K562 (cell line): ENCODE measurements around the gene TMPRSS6. TPM values are rescaled to one million over a fixed set of nuclear protein-coding genes. Genes with fewer than 3 reads are reported as not detected.

ENCODE experiments used
- ATAC-seq: fragments of 200-7000 bp; cut with Tn5 transposase; 3 replicates; pipeline ENCODE4 v1.9.1; 2020; ENCODE audit warnings: moderate library complexity
- BruUV-seq: library from RNA; stranded (reverse); fragments of 400-500 nt; replicated peaks from 2 replicates; lab custom pipeline; 2021; lab: Mats Ljungman, UMichigan
- CTCF ChIA-PET: fragments of 300-600 bp; formaldehyde crosslinking; extraction: SDS; loops from one replicate; lab custom pipeline; 2021; ENCODE audit warnings: low intra/inter-chr PET ratio; lab: Yijun Ruan, JAX
- POLR2A ChIA-PET: fragments of 300-600, 350-650 bp; sonication (Branson Sonifier 250); formaldehyde crosslinking; extraction: SDS; loops from one replicate; lab custom pipeline; 2021; ENCODE audit warnings: antibody characterized with exemption, inconsistent platforms; lab: Yijun Ruan, JAX
- DNase-seq, 4 experiments: peaks; one replicate each; pipeline versions ENCODE4 v3.0.0 to v3.0.0-alpha.2; 2011 to 2018; ENCODE audit warnings: low spot score in 3 of 4, mixed read lengths in 3 of 4; ENCODE audit errors: extremely low read depth in 1 of 4
- FAIRE-seq: peaks from 2 replicates; lab custom pipeline; 2011; peaks lifted over from hg19 to GRCh38; lab: Jason Lieb, UNC
- H2AFZ ChIP-seq: 2 replicates; pipeline ENCODE4 v1.6.0; 2011; ENCODE audit warnings: low read depth, low read length, control low read depth, inconsistent platforms
- H3K27ac ChIP-seq: fragments of 200-600 bp; 3 replicates; pipeline ENCODE4 v1.8.0; 2011; ENCODE audit warnings: low read depth, mild to moderate bottlenecking, control low read depth, inconsistent platforms, low read length, moderate library complexity, mixed read lengths; ENCODE audit errors: extremely low read depth
- H3K27me3 ChIP-seq, 2 experiments: fragments of 300-600 bp in 1 of 2; 2 replicates in 1 of 2; 3 replicates in 1 of 2; pipeline versions ENCODE4 v1.6.0 to v1.8.0; 2011; ENCODE audit warnings: inconsistent platforms in 2 of 2, low read length in 2 of 2, mild to moderate bottlenecking in 1 of 2, mixed read lengths in 1 of 2, moderate library complexity in 1 of 2; ENCODE audit not compliant: control insufficient read depth in 2 of 2, insufficient read depth in 2 of 2
- H3K36me3 ChIP-seq: fragments of 300-600 bp; 3 replicates; pipeline ENCODE4 v1.8.0; 2011; ENCODE audit warnings: mild to moderate bottlenecking, low read length, inconsistent platforms; ENCODE audit not compliant: control insufficient read depth, insufficient read depth
- H3K4me1 ChIP-seq, 2 experiments: fragments of 200-600 bp in 1 of 2; replicated peaks in 1 of 2; 2 replicates in 1 of 2; 3 replicates in 1 of 2; pipeline versions ENCODE4 v1.5.1 to v1.8.0; 2011; ENCODE audit warnings: inconsistent platforms in 2 of 2, low read length in 2 of 2, mild to moderate bottlenecking in 1 of 2, mixed read lengths in 1 of 2, moderate library complexity in 1 of 2; ENCODE audit not compliant: control insufficient read depth in 2 of 2, insufficient read depth in 2 of 2
- H3K4me2 ChIP-seq: 2 replicates; pipeline ENCODE4 v1.6.1; 2011; ENCODE audit warnings: low read length, control low read depth, inconsistent platforms, mixed read lengths; ENCODE audit not compliant: insufficient read depth
- H3K4me3 ChIP-seq: fragments of 200-600 bp; sonication (generic), shearing (Covaris generic); 2 replicates; pipeline ENCODE4 v1.5.1; 2016; ENCODE audit warnings: control low read depth, inconsistent platforms
- H3K79me2 ChIP-seq: fragments of 200-600 bp; 3 replicates; pipeline ENCODE4 v1.8.0; 2011; ENCODE audit warnings: low read length, inconsistent platforms; ENCODE audit not compliant: control insufficient read depth, insufficient read depth
- H3K9ac ChIP-seq, 2 experiments: 2 replicates each; pipeline versions ENCODE4 v1.6.0 to v1.6.1; 2011; ENCODE audit warnings: low read depth in 2 of 2, low read length in 2 of 2, control low read depth in 1 of 2, inconsistent platforms in 1 of 2, mild to moderate bottlenecking in 1 of 2, mixed read lengths in 1 of 2; ENCODE audit not compliant: insufficient read depth in 1 of 2
- H3K9me1 ChIP-seq: one replicate; pipeline ENCODE4 v1.6.0; 2011; ENCODE audit warnings: inconsistent platforms, mild to moderate bottlenecking, low read length, moderate library complexity; ENCODE audit not compliant: control insufficient read depth, insufficient read depth
- H3K9me3 ChIP-seq: replicated peaks from 2 replicates; pipeline ENCODE4 v1.5.1; 2011; ENCODE audit warnings: low read depth, low read length, inconsistent platforms; ENCODE audit not compliant: control insufficient read depth, insufficient read depth
- H4K20me1 ChIP-seq: replicated peaks from 2 replicates; pipeline ENCODE4 v1.6.1; 2011; ENCODE audit warnings: low read length, inconsistent platforms, mixed read lengths; ENCODE audit not compliant: control insufficient read depth, insufficient read depth
- ATF4 ChIP-seq: fragments of 450-650 bp; formaldehyde crosslinking; IDR thresholded peaks from 2 replicates; pipeline ENCODE4 v1.4.0; 2022; ENCODE audit warnings: mild to moderate bottlenecking, moderate library complexity
- ESRRB ChIP-seq: fragments of 250-450 bp; sonication (Bioruptor Pico); IDR thresholded peaks from 2 replicates; pipeline ENCODE4 v1.5.0; 2020; ENCODE audit warnings: mild to moderate bottlenecking, moderate library complexity, borderline replicate concordance
- KDM5B ChIP-seq: fragments of 200-600 bp; sonication (generic); IDR thresholded peaks from 2 replicates; pipeline ENCODE4 v1.6.1; 2012; ENCODE audit warnings: low read depth, mild to moderate bottlenecking, moderate library complexity, low read length, control low read depth, inconsistent platforms; ENCODE audit not compliant: insufficient replicate concordance
- MEIS2 ChIP-seq: fragments of 450-650 bp; IDR thresholded peaks from 2 replicates; pipeline ENCODE4 v1.6.1; 2014; ENCODE audit warnings: mild to moderate bottlenecking; ENCODE audit not compliant: partially characterized antibody
- MTA2 ChIP-seq: fragments of 450-650 bp; IDR thresholded peaks from 2 replicates; pipeline ENCODE4 v1.6.1; 2016; ENCODE audit warnings: low read depth
- OTX1 ChIP-seq: fragments of 450-650 bp; formaldehyde crosslinking; IDR thresholded peaks from 2 replicates; pipeline ENCODE4 v1.4.0; 2022; ENCODE audit warnings: mild to moderate bottlenecking
- POLR2A ChIP-seq: fragments of 450-650 bp; conservative IDR thresholded peaks from 2 replicates; pipeline ENCODE4 v1.6.1; 2016
- POLR2G ChIP-seq: fragments of 200-400 bp; formaldehyde crosslinking; IDR thresholded peaks from 2 replicates; pipeline ENCODE4 v1.6.1; 2017; ENCODE audit warnings: low read depth, mild to moderate bottlenecking, antibody characterized with exemption, low read length, moderate library complexity
- SMARCB1 ChIP-seq: IDR thresholded peaks from 2 replicates; pipeline ENCODE4 v1.6.1; 2011; ENCODE audit warnings: improper control_type of control experiment, low read depth; ENCODE audit not compliant: insufficient read length
- SMARCC2 ChIP-seq: fragments of 450-650 bp; IDR thresholded peaks from 2 replicates; pipeline ENCODE4 v1.6.1; 2017; ENCODE audit warnings: antibody characterized with exemption, moderate library complexity, mild to moderate bottlenecking, low read depth
- SOX6 ChIP-seq: fragments of 450-650 bp; IDR thresholded peaks from 2 replicates; pipeline ENCODE4 v1.6.1; 2014; ENCODE audit warnings: mild to moderate bottlenecking
- ZFP30 ChIP-seq: fragments of 250-450 bp; sonication (Bioruptor Pico); IDR thresholded peaks from 2 replicates; pipeline ENCODE4 v1.8.0; 2022; ENCODE audit warnings: moderate library complexity, mild to moderate bottlenecking, inconsistent platforms, borderline replicate concordance
- ZNF23 ChIP-seq: fragments of 250-450 bp; sonication (Bioruptor Pico); IDR thresholded peaks from 2 replicates; pipeline ENCODE4 v1.4.0; 2020; ENCODE audit warnings: mild to moderate bottlenecking
- ZNF311 ChIP-seq: fragments of 250-450 bp; sonication (Bioruptor Pico); IDR thresholded peaks from 2 replicates; pipeline ENCODE4 v1.4.0; 2020; ENCODE audit warnings: mild to moderate bottlenecking, moderate library complexity
- ZNF354B ChIP-seq: fragments of 250-450 bp; sonication (Bioruptor Pico); IDR thresholded peaks from 2 replicates; pipeline ENCODE4 v1.4.0; 2020
- ZNF584 ChIP-seq: fragments of 200-800 bp; sonication (Bioruptor generic); IDR thresholded peaks from 2 replicates; pipeline ENCODE4 v1.6.1; 2016; ENCODE audit warnings: low read depth, mild to moderate bottlenecking, missing genetic modification characterization, missing compliant biosample characterization
- ZNF785 ChIP-seq: fragments of 250-450 bp; sonication (Bioruptor Pico); IDR thresholded peaks from 2 replicates; pipeline ENCODE4 v1.4.0; 2020; ENCODE audit warnings: mild to moderate bottlenecking
- WGBS: fragments of 100-300 bp; shearing (Covaris generic); methylation state at CpG from one replicate; pipeline ENCODE4 v1.1.6; 2016; ENCODE audit warnings: low coverage, mixed read lengths; ENCODE audit not compliant: insufficient coverage; ENCODE audit errors: missing lambda C conversion rate; 5-methylcytosine and 5-hydroxymethylcytosine counted together
- in situ Hi-C: fragments of 300-500 bp; cut with MboI; formaldehyde crosslinking; loops from 4 replicates; pipeline ENCODE4 v1.15.0; 2018; ENCODE audit warnings: inconsistent platforms, mixed read lengths
- intact Hi-C: fragments of 100-400 bp; cut with micrococcal nuclease; formaldehyde crosslinking; loops from 2 replicates; pipeline ENCODE4 v1.14.2; 2022
- polyA plus RNA-seq, 8 experiments: library from polyadenylated mRNA; depleted of rRNA in 4 of 8; stranded (reverse) in 5 of 8; unstranded in 3 of 8; fragments of >200 nt; fragmentation: Nextera tagmentation in 2 of 8; fragmentation: Illumina TruSeq in 1 of 8; extraction: Ambion mirVana in 2 of 8; extraction: Trizol in 1 of 8; gene quantifications; 2 replicates each; pipeline versions ENCODE4 v1.2.1 to v1.2.3, GENCODE V29; 2011 to 2014; ENCODE audit warnings: inconsistent platforms in 1 of 8, missing spikeins in 1 of 8
- total RNA-seq, 7 experiments: library from RNA; depleted of rRNA in 6 of 7; stranded (reverse); fragments of >200 nt in 6 of 7; fragmentation: Illumina TruSeq in 2 of 7; extraction: Trizol in 2 of 7; gene quantifications; 2 replicates each; pipeline versions ENCODE4 v1.2.1 to v1.2.3, GENCODE V29; 2011 to 2021; ENCODE audit warnings: low replicate concordance in 1 of 7
- TF ChIP-seq, protein P1 (sequence below): fragments of 250-450 bp; sonication (Bioruptor Pico); IDR thresholded peaks from 2 replicates; pipeline ENCODE4 v1.5.0; 2021; ENCODE audit warnings: mild to moderate bottlenecking, borderline replicate concordance
- TF ChIP-seq, protein P2 (sequence below), 2 experiments: IDR thresholded peaks; 2 replicates each; pipeline ENCODE4 v1.6.1; 2012; ENCODE audit warnings: improper control_type of control experiment in 2 of 2, low read depth in 2 of 2, low read length in 2 of 2, borderline replicate concordance in 1 of 2

TMPRSS6 gene
- total and polyA plus RNA-seq, 9 of the 15 experiments (the other 6 are each of a cell fraction or from before 2014, with no cell fraction given): 0.03 TPM; not detected in 8

DNA sequence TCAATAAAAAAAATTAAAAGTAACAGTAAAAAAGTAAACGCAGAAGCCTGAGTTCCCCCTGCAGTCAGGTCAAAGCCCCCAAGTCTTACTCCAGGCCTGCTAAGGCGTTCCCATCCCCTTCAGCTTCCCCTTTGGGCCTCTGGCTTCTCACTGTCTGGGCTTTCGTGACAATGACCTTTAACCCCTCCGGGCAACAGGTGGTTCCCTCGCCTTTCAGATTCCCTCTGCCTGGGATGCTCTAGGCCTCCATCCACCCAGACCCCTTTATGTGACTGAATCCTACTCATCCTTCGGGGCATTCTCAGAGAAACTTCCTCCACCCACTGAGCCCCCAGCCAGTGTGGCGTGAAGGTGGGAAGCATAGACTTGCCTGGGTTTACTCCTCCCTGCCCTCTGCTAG, 82.0 kb downstream of the TMPRSS6 start:
- no peaks in the 10 kb centered on the region for H3K9me3 ChIP-seq
- intact Hi-C loops: no loop called here
- no peak for FAIRE-seq
- no peak overlapping the region for H3K4me2 ChIP-seq
- peaks cover 5 to 20% of the 10 kb centered on the region in 2 experiments; a peak in 4 of 5 replicates for H3K4me1 ChIP-seq
- ATAC-seq: no peak
- no peak overlapping the region for H2AFZ ChIP-seq
- no TSS peak for BruUV-seq
- WGBS: 83% methylated on average over 6 of the region's 7 CpGs
- CTCF ChIA-PET: no interaction called here
- DNase-seq: no peak
- no peaks in the 10 kb centered on the region for H4K20me1 ChIP-seq
- no peaks in the 10 kb centered on the region for H3K9me1 ChIP-seq
- H3K79me2 ChIP-seq: peaks cover 3% of the 10 kb centered on the region
- POLR2A ChIA-PET: interaction anchor here (0.6 kb wide), 1 partner anchor 15 kb away, joined by 3 read pairs; no protein-coding TSS in a partner anchor
- no peak overlapping the region for H3K27ac ChIP-seq
- TF ChIP-seq, protein P1, sequence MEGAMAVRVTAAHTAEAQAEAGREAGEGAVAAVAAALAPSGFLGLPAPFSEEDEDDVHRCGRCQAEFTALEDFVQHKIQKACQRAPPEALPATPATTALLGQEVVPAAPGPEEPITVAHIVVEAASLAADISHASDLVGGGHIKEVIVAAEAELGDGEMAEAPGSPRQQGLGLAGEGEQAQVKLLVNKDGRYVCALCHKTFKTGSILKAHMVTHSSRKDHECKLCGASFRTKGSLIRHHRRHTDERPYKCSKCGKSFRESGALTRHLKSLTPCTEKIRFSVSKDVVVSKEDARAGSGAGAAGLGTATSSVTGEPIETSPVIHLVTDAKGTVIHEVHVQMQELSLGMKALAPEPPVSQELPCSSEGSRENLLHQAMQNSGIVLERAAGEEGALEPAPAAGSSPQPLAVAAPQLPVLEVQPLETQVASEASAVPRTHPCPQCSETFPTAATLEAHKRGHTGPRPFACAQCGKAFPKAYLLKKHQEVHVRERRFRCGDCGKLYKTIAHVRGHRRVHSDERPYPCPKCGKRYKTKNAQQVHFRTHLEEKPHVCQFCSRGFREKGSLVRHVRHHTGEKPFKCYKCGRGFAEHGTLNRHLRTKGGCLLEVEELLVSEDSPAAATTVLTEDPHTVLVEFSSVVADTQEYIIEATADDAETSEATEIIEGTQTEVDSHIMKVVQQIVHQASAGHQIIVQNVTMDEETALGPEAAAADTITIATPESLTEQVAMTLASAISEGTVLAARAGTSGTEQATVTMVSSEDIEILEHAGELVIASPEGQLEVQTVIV (CRISPR knock-in tag): no peak
- no peak for TF ChIP-seq MEIS2
- TF ChIP-seq, protein P2, sequence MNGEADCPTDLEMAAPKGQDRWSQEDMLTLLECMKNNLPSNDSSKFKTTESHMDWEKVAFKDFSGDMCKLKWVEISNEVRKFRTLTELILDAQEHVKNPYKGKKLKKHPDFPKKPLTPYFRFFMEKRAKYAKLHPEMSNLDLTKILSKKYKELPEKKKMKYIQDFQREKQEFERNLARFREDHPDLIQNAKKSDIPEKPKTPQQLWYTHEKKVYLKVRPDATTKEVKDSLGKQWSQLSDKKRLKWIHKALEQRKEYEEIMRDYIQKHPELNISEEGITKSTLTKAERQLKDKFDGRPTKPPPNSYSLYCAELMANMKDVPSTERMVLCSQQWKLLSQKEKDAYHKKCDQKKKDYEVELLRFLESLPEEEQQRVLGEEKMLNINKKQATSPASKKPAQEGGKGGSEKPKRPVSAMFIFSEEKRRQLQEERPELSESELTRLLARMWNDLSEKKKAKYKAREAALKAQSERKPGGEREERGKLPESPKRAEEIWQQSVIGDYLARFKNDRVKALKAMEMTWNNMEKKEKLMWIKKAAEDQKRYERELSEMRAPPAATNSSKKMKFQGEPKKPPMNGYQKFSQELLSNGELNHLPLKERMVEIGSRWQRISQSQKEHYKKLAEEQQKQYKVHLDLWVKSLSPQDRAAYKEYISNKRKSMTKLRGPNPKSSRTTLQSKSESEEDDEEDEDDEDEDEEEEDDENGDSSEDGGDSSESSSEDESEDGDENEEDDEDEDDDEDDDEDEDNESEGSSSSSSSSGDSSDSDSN (IDR thresholded peaks at IDR 0.05; ENCODE audit: borderline replicate concordance in 1 of 2, low read depth in 2 of 2, low read length in 2 of 2): no peak
- TF ChIP-seq OTX1 (CRISPR knock-in tag): no peak
- TF ChIP-seq ZNF785 (CRISPR knock-in tag): no peak
- TF ChIP-seq POLR2A: no peak
- TF ChIP-seq POLR2G: no peak
- no peak for TF ChIP-seq SMARCB1
- TF ChIP-seq ZNF354B: no peak
- no peak for TF ChIP-seq ZNF311
- TF ChIP-seq ATF4 (CRISPR knock-in tag): no peak
- TF ChIP-seq MTA2: no peak
- no peak for TF ChIP-seq SOX6
- TF ChIP-seq ZFP30: no peak
- no peak for TF ChIP-seq SMARCC2
- TF ChIP-seq KDM5B: no peak
- no peak for TF ChIP-seq ZNF584 (CRISPR knock-in tag)
- TF ChIP-seq ZNF23 (CRISPR knock-in tag): no peak
- TF ChIP-seq ESRRB (CRISPR knock-in tag): no peak
- in situ Hi-C loops: no loop called here
- no peaks in the 10 kb centered on the region for H3K27me3 ChIP-seq
- H3K36me3 ChIP-seq: peaks cover 58% of the 10 kb centered on the region; the same call in 2 of the 3 replicates
- H3K4me3 ChIP-seq: no peak overlapping the region
- no peak overlapping the region for H3K9ac ChIP-seq
